Smooth muscle cell of the brain vasculature (primary cell): ENCODE data around the gene PDE4B.

Source experiments
- DNase-seq: peaks from one replicate; pipeline ENCODE4 v3.0.0-alpha.2; 2012; ENCODE audit warnings: low read depth, low spot score

Gene PDE4B

GRCh38 chr1:65792669-65793358 is at the start of gene PDE4B:
TSS of gene PDE4B (plus strand) at chr1:65792895.
- no peak for DNase-seq

- DNase-seq, result no peak
Observed at GRCh38 chr1:65744731-65745130, 48.0 kb upstream of the PDE4B start.

DNA sequence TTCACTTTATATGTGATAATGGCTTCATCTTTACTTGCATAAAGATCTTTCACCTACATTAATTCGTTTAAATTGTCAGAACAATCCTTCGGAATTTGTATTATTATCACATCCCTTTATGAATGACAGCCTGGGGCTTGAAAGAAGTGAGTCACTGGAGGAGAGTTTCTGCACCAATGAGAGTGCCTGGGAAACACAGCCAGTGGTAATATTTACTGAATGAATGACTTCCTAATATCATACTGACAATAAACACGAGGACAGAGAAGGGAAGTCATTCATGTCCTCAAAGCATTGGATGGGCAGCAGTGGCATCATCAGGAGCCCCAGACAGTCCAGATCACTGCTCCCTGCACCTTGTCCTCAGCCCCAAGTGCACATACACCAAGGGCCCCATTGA is 40.7 kb upstream of the PDE4B start:
- no peak for DNase-seq

GRCh38 chr1:65756616-65757015 is 36.1 kb upstream of the PDE4B start:
- DNase-seq, result no peak

GRCh38 chr1:65757531-65757930 is 35.2 kb upstream of the PDE4B start:
- no peak for DNase-seq

DNA sequence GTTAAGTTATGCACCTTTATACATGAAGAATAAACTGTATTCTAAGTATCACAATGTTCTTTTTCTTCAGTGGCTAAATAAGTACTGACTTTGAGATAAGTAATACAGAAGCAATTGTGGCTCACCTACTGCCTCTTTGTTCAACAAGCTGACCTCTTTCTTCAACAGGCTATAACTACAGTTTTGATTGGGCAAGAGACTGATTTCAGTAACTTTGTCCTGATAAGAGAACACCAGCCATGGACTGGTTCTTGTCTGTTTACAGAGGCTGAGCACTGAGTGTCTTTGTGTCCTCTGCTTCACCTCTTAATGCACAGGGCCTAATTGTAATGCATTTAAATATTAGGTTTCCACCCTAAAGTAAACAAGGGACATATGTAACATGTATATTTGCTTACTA is 34.6 kb upstream of the PDE4B start:
- no peak for DNase-seq

DNA sequence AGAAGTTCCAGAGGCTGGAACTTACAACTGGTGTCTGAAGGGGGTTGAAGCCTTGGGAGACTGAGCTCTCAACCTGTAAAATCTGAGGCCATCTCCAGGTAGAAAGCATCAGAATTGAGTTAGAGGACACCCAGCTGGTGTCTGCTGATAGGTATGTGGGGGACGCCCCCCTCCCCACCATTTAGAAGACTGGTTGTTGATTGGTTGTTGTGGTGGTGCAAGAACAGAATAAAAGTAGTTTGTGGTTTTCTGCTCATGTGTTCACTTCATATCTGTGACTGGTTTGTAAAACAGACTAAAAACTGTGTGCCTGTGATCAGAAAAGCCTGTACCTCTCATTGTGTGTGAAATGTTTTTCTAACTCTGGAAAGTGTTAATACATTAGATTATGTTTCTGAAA is 33.2 kb upstream of the PDE4B start:
- no peak for DNase-seq

GRCh38 chr1:65762081-65762862 is 30.4 kb upstream of the PDE4B start:
- no peak for DNase-seq

DNA sequence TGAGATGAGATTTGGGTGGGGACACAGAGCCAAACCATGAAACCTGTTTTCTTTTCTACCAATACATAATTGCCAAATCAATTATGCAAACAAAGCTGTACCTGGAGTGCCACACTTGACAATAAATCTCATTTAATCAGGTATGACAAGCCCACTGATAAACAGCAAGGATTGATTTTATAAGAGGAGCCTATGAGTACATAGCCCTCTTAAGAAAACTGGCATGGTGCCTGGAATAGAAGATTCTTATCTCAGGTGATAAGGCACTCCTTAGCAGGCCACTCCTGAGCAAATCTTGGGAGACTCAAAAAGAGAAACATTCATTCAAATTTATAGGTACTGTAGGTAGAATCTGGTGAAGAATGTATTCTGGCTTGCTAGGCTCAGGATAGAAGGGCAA is 28.6 kb upstream of the PDE4B start:
- no peak for DNase-seq

GRCh38 chr1:65765631-65766030 is 27.1 kb upstream of the PDE4B start:
- no peak for DNase-seq

DNA sequence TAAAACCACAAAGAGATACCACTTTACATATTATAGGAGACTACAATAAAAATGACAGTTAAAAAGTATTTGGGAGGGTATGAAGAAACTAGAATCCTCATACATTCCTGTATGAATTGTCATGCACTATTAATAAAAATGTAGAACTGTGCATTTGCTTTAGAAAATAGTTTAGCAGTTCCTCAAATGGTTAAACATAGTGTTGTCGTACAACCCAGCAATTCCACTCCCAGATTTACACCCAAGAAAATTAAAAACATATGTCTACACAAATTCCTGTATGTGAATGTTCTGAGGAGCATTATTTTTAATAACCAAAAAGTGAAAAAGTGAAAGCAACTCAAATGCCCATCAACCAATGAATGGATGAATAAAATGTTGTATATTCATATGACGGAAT is 23.1 kb upstream of the PDE4B start:
- no peak for DNase-seq

DNA sequence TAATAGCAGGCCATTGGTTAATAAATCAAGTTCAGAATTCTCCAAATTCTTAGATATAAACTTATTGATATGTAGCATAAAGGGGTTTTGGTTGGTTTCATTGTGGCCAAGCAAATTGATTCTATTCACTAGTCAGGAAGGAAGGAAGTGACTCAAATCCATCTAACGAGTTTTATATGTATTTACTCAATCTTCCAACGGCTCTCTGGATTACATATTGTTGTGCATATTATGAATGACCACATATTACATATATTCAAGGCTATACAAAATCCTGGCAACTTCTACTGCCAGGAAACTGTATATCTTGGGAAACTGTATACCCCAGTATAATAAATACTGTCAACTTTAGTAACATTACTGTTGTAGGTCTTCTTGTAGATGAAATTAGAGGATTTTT is 20.1 kb upstream of the PDE4B start:
- no peak for DNase-seq

DNA sequence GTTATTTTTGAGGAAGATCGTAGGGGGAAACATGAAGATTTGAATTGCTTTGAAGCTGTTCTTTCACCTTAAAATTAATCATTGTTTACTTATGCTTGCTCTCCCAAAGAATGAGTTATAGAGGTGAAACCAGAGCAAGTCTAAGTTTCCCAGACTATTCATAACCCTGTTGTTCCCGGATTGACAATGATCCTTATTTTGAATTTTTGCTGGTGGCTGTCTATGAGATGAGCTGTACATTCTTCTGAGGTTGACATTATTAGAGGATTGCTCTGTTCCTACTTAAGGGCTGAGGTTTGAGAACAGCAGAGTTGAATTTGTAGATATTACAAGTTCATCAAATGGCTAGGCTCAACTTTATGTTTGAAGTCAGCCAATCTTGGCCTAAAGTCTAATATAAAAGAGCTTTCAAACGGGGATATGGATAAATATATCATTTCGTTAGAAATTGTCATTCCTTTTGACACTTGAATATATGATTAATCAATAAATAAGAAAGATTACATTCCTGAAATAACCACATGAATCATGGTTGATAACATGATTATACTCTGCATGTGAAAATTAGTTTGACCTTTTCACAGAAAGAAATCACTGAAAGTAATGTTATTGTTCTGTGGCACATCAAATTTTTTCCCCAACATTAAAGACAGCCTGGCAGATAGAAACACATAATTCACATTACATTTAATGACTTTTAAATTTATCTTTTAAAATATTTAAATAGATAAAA is 19.1 kb upstream of the PDE4B start:
- no peak for DNase-seq

- DNase-seq, result no peak
Observed at GRCh38 chr1:65788762-65789161, 3.9 kb upstream of the PDE4B start.

GRCh38 chr1:65791396-65791795 is 1.3 kb upstream of the PDE4B start:
- DNase-seq, result no peak

- DNase-seq, result no peak
Observed at GRCh38 chr1:65791801-65792668, 660 bp upstream of the PDE4B start.

GRCh38 chr1:65793359-65793732 is 651 bp downstream of the PDE4B start:
- DNase-seq, result no peak

DNA sequence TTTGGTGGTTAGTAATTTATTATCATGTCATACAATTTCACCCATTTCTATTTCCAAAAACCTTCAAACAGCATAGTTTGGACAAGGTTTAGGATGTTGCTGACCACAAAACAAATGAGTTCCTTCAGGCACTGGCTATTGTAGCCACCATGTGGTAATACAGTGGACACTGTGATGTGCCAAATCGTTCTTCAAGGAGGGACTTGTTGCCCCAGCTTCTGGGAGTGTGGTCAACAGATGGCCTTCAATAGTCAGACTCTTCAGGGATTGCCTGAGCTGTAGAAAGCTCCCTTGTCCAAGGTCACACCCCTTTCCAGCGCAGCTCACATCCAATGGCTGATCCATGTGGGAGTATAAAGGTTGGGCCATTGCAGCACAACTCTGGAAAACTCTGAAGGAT is 2.6 kb downstream of the PDE4B start:
- DNase-seq, result no peak

- no peak for DNase-seq
Observed at GRCh38 chr1:65799601-65800000, 6.9 kb downstream of the PDE4B start.

DNA sequence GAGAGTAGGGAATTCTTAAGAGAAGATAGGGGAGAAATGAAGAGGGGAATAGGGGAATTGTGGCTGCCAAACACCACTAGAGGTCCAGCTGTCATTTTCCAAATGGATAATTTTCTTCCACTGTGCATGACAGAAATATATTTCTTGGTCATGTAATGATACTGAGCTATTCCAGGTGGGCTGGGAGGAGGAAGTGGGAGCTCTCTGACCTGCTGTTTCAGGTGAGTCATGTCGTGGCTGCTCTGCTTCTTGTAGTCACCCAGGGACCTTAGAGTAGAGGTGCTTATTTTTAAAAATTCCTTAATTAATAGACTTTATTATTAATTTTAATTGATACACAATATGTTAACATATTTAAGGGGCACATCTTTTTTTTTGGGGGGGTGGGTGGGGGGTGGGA is 11.9 kb downstream of the PDE4B start:
- DNase-seq, result no peak

DNA sequence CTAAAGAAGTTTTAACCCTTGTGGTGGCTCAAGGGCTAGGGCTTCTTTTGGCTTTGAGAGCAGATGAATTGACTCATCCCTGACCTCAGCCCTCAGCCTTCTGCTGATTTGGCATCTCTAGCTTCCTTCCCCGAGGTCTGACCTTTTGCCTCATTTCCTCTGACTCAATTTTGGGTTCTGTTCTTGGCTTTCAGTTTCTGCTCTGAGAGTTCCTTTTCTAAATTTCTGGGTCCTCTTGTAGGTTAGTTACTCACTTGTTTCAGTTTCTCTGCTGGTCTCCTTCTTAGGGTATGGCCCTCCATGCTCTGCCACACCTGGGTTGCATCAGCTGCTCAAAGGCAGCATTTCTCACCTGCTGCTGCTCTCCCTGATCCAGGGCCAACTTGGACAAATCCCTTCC is 19.4 kb downstream of the PDE4B start:
- DNase-seq, result peak; percentile 41

DNA sequence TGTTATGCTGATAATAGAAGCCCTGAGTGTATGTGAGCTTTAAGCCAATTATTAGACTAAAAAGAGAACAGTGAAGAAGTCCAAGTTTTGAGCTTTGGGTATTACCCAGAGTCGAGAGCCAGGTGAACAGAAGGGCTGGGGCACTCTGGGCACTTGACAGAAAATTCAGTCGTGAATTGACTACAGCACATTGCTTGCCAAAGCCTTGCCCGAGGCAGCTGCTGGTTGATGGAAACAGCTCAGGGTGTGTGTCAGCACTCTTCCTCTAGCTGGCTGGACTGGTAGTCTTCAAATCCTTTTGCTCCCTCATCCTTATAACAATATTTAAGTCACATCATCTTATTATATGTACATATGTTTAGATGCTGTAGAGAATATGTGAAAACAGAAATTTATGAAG is 21.3 kb downstream of the PDE4B start:
- DNase-seq, result no peak
